Endothelial cell (in vitro differentiated cells): ENCODE results near the gene TNFRSF25. TPM values are rescaled to one million over a fixed set of nuclear protein-coding genes. Genes with fewer than 3 reads are reported as not detected.

Experiments used
- DNase-seq: peaks from one replicate; pipeline ENCODE4 v3.0.0; 2021; ENCODE audit warnings: low spot score
- H3K27ac Mint-ChIP-seq: one replicate; pipeline ENCODE4 v1.8.0; 2021; ENCODE audit warnings: mixed read lengths, inconsistent platforms; ENCODE audit not compliant: unreplicated experiment
- H3K27me3 Mint-ChIP-seq: one replicate; pipeline ENCODE4 v1.8.0; 2021; ENCODE audit warnings: mild to moderate bottlenecking, moderate library complexity, mixed read lengths, inconsistent platforms; ENCODE audit not compliant: unreplicated experiment
- H3K36me3 Mint-ChIP-seq: one replicate; pipeline ENCODE4 v1.8.0; 2021; ENCODE audit warnings: mild to moderate bottlenecking, low read depth, mixed read lengths, inconsistent platforms; ENCODE audit not compliant: unreplicated experiment
- H3K4me1 Mint-ChIP-seq: one replicate; pipeline ENCODE4 v1.8.0; 2021; ENCODE audit warnings: mild to moderate bottlenecking, mixed read lengths, inconsistent platforms; ENCODE audit not compliant: unreplicated experiment
- H3K4me3 Mint-ChIP-seq: one replicate; pipeline ENCODE4 v1.8.0; 2021; ENCODE audit warnings: mild to moderate bottlenecking, mixed read lengths, inconsistent platforms; ENCODE audit not compliant: unreplicated experiment
- H3K9me3 Mint-ChIP-seq: one replicate; pipeline ENCODE4 v1.8.0; 2021; ENCODE audit warnings: mixed read lengths, inconsistent platforms; ENCODE audit not compliant: unreplicated experiment
- total RNA-seq: library from RNA; stranded (reverse); fragmentation: NEBNext Ultra II Directional; extraction: Animal tissue kit (Norgen Biotek cat#: 25700); gene quantifications from one replicate; pipeline ENCODE4 v1.2.1, GENCODE V29; 2021; ENCODE audit not compliant: unreplicated experiment
- TF ChIP-seq, protein P1 (sequence below): fragments of 200-600 bp; sonication (generic); IDR thresholded peaks from one replicate; pipeline ENCODE4 v1.5.0; 2021; ENCODE audit warnings: antibody characterized with exemption; ENCODE audit not compliant: unreplicated experiment

The TNFRSF25 gene
- total RNA-seq, 1 donor from 2014 or later, result 104 TPM

DNA sequence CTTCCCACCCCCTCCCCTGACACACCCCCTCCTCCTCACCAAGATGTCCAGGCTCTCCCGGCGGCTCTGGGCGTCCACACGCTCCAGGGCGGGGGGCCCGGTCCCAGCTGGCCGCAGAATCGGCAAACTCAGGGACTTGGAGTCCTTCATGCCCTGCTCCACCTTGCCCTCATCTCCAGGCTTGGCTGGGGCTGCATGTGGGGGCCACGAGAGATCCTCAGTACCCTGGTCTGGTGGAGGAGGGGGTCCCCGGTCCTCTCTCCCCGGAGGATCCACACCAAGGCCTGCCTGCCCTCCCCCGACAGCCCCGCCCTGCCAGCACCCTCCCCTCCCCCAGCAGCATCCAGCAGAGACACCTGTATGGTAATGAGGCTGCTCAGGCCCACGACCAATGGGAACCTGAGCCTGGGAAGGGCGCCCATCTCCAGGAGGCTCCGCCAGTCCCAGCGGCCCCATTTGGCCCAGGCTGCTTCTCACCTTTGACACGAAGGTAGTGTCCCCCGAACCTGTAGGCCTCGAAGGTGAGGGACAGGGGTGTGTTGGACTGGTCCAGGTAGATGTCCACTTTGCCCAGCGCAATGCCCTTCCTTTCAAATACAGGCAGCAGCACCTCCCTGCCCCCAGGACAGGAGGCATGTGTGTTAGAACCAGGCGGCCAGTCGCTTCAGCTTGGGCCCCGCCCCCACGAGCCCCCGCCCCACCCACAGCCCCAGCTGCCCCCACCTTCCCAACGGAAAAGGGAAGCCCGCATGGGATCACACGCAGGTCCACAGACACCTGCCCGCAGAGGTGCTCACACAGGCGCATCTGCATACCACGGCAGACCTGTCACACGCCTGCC, 8.2 kb upstream of the TNFRSF25 start:
- Mint-ChIP-seq H3K36me3 (peaks cover 9% of the 10 kb centered on the region), H3K27me3 (peaks cover 10% of the 10 kb centered on the region), H3K27ac (no peak overlapping the region), H3K4me3 (no peak overlapping the region), H3K9me3 (no peaks in the 10 kb centered on the region), H3K4me1 (peaks cover 10% of the 10 kb centered on the region)
- TF ChIP-seq, protein P1, sequence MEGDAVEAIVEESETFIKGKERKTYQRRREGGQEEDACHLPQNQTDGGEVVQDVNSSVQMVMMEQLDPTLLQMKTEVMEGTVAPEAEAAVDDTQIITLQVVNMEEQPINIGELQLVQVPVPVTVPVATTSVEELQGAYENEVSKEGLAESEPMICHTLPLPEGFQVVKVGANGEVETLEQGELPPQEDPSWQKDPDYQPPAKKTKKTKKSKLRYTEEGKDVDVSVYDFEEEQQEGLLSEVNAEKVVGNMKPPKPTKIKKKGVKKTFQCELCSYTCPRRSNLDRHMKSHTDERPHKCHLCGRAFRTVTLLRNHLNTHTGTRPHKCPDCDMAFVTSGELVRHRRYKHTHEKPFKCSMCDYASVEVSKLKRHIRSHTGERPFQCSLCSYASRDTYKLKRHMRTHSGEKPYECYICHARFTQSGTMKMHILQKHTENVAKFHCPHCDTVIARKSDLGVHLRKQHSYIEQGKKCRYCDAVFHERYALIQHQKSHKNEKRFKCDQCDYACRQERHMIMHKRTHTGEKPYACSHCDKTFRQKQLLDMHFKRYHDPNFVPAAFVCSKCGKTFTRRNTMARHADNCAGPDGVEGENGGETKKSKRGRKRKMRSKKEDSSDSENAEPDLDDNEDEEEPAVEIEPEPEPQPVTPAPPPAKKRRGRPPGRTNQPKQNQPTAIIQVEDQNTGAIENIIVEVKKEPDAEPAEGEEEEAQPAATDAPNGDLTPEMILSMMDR, result no peak
- no peak for DNase-seq

DNA sequence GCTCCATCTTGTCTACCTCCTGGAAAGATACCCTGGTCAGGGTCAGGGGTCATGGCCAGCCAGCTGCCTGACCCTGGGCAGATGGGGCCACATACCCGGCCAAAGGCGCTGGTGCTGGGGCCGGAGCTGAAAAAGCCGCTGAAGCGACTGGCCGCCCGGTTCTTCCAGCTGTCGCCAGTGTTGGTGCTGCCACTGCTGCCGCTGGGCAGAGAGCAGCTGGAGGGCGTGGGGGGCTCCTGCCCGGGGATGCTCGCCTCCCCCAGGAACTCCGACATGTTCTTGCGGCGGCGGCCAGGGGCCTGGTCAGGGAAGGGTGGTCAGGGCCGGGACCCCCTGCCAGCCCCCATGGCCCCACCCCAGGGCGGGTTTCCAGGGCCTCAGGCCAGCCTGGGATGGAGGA, 7.2 kb upstream of the TNFRSF25 start:
- peaks cover 8% of the 10 kb centered on the region for H3K36me3 Mint-ChIP-seq
- DNase-seq, result no peak

DNA sequence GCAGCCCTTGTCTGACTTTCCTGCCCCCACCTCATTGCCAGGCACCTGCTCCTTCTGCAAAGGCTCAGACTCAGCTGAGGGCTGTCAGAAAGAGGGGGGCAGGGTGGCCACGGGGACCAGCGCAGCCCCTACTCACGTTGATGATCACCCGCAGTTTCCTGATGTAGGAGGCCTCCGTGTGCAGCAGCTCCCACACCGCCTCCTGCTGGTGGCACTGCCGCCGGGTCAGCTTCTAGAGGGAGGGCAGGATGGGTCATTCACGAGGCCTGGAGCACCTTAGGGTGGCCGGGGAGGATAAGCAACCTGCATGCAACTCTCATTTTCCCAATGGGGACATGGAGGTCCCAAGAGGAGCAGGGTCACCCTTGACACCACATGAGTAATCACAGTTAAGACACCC, 6.4 kb upstream of the TNFRSF25 start:
- Mint-ChIP-seq H3K4me1 (peaks cover 5% of the 10 kb centered on the region), H3K4me3 (no peak overlapping the region), H3K27ac (no peak overlapping the region), H3K27me3 (peaks cover 19% of the 10 kb centered on the region), H3K36me3 (peaks cover 8% of the 10 kb centered on the region), H3K9me3 (no peaks in the 10 kb centered on the region)
- TF ChIP-seq, protein P1, result peak; percentile 32
- DNase-seq, result peak; percentile 47

More for the DNA sequence above, 7.2 kb upstream of the TNFRSF25 start:
- H3K27ac Mint-ChIP-seq, result no peak overlapping the region
- TF ChIP-seq, protein P1, result no peak
- H3K9me3 Mint-ChIP-seq, result no peaks in the 10 kb centered on the region
- no peak overlapping the region for H3K4me3 Mint-ChIP-seq
- H3K27me3 Mint-ChIP-seq, result peaks cover 16% of the 10 kb centered on the region
- H3K4me1 Mint-ChIP-seq, result peaks cover 8% of the 10 kb centered on the region

DNA sequence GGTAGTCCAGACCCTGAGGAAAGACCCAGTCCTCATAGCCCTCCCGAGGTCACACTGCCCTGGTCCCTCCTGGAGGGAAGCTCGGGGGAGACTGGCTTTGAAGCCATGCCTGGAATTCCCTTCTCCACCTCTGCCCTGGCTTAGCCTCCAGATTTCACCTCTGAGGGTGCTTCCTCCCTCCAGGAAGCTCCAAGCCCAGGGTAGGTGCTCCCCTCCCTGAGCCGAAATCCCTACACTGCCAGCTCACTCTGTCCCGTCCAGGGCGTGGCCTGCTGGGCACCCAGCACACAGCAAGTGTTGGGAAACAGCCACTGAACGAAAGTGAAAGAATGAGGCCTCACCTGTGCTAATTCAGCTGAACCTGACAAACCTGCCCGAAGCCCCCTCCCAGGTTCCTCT, 6.0 kb upstream of the TNFRSF25 start:
- TF ChIP-seq, protein P1, result no peak
- H3K4me3 Mint-ChIP-seq, result no peak overlapping the region
- H3K9me3 Mint-ChIP-seq, result no peaks in the 10 kb centered on the region
- H3K36me3 Mint-ChIP-seq, result peaks cover 10% of the 10 kb centered on the region
- DNase-seq, result no peak
- H3K27ac Mint-ChIP-seq, result no peak overlapping the region
- H3K27me3 Mint-ChIP-seq, result peaks cover 17% of the 10 kb centered on the region
- H3K4me1 Mint-ChIP-seq, result peaks cover 1% of the 10 kb centered on the region
